ENCODE measurements around the gene ZCCHC4. TPM values are rescaled to one million over a fixed set of nuclear protein-coding genes. Genes with fewer than 3 reads are reported as not detected.

Gene ZCCHC4
- total RNA-seq, 1 donor from 2014 or later: 9.0 TPM

DNA sequence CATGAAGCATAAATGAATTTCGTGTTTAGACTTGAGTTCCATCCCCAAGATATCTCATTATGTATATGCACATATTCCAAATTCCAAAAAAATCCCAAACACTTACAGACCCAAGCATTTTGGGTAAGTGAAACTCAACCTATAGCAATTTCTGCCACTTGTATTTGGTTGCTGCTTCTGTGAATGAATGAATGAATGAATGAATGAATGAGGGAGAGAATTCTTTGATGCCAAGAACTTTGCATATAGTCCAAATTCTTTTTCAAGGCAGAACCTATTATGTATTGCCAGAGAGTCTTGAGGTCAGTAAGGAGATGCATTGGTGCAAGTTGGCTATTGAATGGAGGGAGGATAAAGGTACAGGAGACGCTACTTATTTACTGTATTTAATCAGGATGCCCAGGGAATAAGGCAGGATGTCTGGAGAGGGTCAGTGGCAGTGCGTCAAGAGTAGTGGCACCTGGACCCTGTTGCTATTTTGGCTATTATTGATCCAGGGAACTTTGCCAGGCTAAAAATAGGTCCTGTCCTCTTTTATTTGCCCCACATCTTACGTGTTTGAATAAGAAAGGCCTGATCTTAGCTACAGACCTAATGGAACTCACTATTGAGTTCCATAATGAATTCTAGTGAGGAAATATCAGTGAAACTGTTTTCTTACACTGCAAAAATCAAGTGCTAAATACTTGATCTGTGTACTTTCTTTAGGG, 98.4 kb downstream of the ZCCHC4 start:
- TF ChIP-seq CTCF (IDR thresholded peaks at IDR 0.05; ENCODE audit: unreplicated experiment): no peak
- H3K36me3 Mint-ChIP-seq (ENCODE audit: low read depth, unreplicated experiment): peaks cover 5% of the 10 kb centered on the region
- no peak overlapping the region for H3K27ac Mint-ChIP-seq (ENCODE audit: unreplicated experiment)
- no peaks in the 10 kb centered on the region for H3K4me1 Mint-ChIP-seq (ENCODE audit: unreplicated experiment)
- peak overlapping the region; percentile 26 for H3K4me3 Mint-ChIP-seq (ENCODE audit: unreplicated experiment)
- DNase-seq (ENCODE audit: low spot score): no peak
- H3K9me3 Mint-ChIP-seq (ENCODE audit: unreplicated experiment): no peaks in the 10 kb centered on the region
- no peaks in the 10 kb centered on the region for H3K27me3 Mint-ChIP-seq (ENCODE audit: unreplicated experiment)

DNA sequence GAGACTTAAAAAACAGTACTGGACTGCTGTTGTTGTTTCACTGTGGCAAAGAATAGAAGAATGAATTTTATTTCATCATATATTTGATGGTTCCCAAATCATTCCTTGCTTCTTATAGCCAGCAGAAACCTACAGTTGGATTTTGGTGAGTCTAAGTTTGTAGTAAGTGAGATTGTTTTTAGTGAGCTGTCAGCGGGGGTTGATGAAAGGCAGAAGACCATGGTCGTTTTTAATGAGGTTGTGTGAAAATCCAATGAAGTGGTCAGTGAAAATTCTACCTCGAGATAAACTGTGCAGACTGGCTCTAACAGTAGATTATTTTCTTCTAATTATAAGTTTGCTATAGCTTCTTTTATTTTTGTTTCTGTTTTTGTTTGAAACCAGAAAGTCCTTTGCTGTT, 100.7 kb downstream of the ZCCHC4 start:
- no peak for DNase-seq (ENCODE audit: low spot score)
- H3K36me3 Mint-ChIP-seq (ENCODE audit: low read depth, unreplicated experiment): peaks cover 9% of the 10 kb centered on the region
- H3K27ac Mint-ChIP-seq (ENCODE audit: unreplicated experiment): no peak overlapping the region
- H3K27me3 Mint-ChIP-seq (ENCODE audit: unreplicated experiment): peaks cover 2% of the 10 kb centered on the region
- H3K4me3 Mint-ChIP-seq (ENCODE audit: unreplicated experiment): no peak overlapping the region
- no peaks in the 10 kb centered on the region for H3K4me1 Mint-ChIP-seq (ENCODE audit: unreplicated experiment)
- no peaks in the 10 kb centered on the region for H3K9me3 Mint-ChIP-seq (ENCODE audit: unreplicated experiment)
- TF ChIP-seq CTCF (IDR thresholded peaks at IDR 0.05; ENCODE audit: unreplicated experiment): no peak

DNA sequence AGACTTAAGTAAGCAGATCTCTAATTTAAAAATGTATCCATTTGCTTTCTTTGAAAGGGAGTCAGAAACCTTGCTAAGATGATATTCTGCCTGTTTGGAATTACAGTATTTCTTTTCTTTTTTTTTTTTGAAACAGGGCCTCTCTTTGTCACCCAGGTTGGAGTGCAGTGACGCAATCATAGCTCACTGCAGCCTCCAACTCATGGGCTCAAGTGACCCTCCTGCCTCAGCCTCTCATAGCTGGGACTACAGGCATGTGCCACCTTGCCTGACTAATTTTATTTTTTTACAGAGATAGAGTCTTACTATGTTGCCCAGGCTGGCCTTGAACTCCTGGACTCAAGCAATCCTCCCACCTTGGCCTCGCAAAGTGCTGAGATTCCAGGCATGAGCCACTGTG, 104.4 kb downstream of the ZCCHC4 start:
- Mint-ChIP-seq H3K27ac (ENCODE audit: unreplicated experiment) (no peak overlapping the region), H3K9me3 (ENCODE audit: unreplicated experiment) (no peaks in the 10 kb centered on the region), H3K27me3 (ENCODE audit: unreplicated experiment) (peaks cover 2% of the 10 kb centered on the region), H3K4me3 (ENCODE audit: unreplicated experiment) (no peak overlapping the region), H3K4me1 (ENCODE audit: unreplicated experiment) (no peaks in the 10 kb centered on the region), H3K36me3 (ENCODE audit: low read depth, unreplicated experiment) (peaks cover 4% of the 10 kb centered on the region)
- TF ChIP-seq CTCF (IDR thresholded peaks at IDR 0.05; ENCODE audit: unreplicated experiment): no peak
- no peak for DNase-seq (ENCODE audit: low spot score)

Other genes with a start within 250 kb of the ZCCHC4 start
- gene SEPSECS, start 152.3 kb upstream of the ZCCHC4 start, total RNA-seq (ENCODE audit: unreplicated experiment): 12.0 TPM
- 6.7 TPM for gene PI4K2B, start 78.7 kb upstream of the ZCCHC4 start, total RNA-seq (ENCODE audit: unreplicated experiment)
- gene ANAPC4, start 64.5 kb downstream of the ZCCHC4 start, total RNA-seq (ENCODE audit: unreplicated experiment): 20.1 TPM